GM21447 (cell line): Measurements from ENCODE around the gene LANCL3.
"Not testable (repeated sequence)": the region's sequence is repeated elsewhere in the genome, so short reads cannot be mapped to it uniquely, and the experiment has no call there.

Experiments
- ATAC-seq: cut with Tn5 transposase; IDR thresholded peaks from one replicate; pipeline ENCODE4 v1.9.1; 2021; ENCODE audit not compliant: unreplicated experiment

The LANCL3 gene

DNA sequence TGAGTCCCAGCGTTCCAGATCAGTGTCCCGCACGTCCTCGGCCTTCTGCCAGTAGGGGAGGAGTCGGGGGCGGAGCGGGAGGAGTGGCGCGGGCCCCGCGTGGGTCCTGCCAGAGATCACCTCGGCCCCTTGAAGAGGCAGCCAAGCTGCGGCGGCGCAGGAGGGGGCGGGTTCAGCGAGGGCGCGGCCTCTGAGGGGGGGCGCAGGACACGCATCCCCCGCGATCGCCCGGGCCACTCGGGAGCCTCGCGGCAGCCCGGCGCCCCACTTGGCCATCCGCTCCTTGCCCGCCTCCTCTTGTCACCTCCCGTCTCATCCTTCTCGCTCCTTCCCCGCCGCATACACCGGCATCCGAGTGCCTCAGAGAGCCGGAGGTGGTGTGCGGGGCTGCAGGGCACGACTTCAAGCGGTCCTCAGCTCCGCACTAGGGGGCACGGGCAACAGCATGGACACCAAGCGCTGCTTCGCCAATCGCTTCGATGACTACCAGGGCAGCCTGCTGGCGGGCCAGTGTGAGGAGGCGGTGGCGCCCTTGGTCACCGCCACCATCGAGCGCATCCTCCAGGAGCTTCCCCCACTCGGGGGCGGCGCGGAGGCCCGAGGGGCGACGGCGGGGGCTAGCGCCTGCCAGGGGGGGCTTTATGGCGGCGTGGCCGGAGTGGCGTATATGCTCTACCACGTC is at the start of gene LANCL3:
TSS of gene LANCL3 (plus strand) at position 236 of the 682 bp plus-strand sequence. CDS start at position 446, 210 bp downstream.
- not testable (repeated sequence) for ATAC-seq

DNA sequence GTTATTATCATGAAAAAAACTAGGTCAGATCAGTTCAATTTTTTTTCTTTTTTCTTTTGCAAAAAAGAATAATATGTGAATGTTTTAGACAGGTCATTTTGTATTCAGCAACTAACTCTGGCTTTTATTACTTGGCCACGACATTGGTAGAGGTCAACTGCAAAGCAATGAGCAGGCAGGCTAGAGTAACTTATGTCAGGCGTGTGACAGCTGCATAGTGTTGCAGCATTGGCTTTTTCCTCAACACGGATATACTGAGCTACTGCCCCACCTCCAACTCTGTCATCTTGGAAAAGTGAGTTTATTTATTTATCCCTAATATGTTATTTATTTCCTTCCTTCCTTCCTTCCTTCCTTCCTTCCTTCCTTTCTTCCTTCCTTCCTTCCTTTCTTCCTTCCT is 47.8 kb upstream of the LANCL3 start:
- not testable (repeated sequence) for ATAC-seq

DNA sequence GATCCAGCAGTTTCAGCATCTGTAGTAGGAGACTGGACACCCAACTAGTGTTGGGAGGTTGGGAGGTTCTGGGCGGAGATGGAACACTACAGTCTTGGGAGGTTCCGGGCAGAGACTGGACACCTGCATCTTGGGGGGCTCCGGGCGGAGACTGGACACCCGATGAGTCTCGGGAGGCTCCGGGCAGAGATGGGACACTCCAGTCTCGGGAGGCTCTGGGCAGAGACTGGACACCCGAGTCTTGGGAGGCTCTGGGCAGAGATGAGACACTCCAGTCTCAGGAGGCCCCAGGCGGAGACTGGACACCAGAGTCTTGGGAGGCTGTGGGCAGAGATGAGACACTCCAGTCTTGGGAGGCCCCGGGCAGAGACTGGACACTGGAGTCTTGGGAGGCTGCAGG is 29.5 kb upstream of the LANCL3 start:
- no peak for ATAC-seq

DNA sequence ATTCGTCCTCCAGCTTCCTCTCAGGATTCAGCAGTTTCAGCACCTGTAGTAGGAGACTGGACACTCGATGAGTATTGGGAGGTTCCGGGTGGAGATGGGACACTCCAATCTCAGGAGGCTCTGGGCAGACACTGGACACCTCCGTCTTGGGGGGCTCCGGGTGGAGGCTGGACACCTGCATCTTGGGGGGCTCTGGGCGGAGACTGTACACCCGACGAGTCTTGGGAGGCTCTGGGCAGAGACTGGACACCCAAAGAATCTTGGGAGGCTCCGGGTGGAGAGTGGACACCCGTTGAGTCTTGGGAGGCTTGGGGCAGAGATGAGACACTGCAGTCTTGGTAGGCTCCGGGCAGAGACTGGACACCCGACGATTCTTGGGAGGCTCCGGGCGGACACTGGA is 28.7 kb upstream of the LANCL3 start:
- ATAC-seq = no peak

DNA sequence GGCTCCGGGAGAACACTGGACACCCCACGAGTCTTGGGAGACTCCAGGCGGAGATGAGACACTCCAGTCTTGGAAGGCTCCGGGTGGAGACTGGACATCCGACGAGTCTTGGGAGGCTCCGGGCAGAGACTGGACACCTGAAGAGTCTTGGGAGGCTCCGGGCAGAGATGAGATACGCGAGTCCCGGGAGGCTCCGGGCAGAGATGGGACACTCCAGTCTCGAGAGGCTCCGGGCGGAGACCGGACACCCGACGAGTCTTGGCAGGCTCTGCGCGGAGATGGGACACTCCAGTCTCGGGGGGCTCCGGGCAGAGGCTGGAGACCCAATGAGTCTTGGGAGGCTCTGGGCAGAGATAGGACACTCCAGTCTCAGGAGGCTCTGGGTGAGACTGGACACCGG is 28.1 kb upstream of the LANCL3 start:
- ATAC-seq = no peak

DNA sequence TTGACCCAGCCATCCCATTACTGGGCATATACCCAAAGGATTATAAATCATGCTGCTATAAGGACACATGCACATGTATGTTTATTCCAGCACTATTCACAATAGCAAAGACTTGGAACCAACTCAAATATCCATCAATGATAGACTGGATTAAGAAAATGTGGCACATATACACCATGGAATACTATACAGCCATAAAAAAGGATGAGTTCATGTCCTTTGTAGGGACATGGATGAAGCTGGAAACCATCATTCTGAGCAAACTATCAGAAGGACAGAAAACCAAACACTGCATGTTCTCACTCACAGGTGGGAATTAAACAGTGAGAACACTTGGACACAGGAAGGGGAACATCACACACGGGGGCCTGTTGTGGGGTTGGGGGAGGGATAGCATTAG is 26.9 kb upstream of the LANCL3 start:
- not testable (repeated sequence) for ATAC-seq

DNA sequence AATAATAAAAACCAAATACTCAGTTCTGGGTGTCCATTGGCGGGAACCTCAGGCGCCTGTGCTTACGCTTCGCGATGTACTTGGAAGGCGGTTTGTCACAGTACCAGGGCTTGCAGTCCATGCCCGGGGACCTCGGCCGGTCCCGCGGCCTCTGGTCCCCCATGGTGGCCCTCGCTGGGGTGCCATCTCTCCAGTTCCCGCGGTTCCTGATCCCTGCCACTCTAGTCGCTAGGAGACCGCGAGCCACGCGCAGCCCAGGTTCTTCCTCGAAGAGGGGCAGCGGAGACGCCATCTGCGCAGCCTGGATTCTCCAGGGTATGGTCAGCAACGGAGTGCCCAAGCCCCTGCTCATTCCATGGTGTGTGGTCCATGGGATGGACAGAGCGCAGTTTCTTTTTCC is 26.4 kb upstream of the LANCL3 start:
- no peak for ATAC-seq

DNA sequence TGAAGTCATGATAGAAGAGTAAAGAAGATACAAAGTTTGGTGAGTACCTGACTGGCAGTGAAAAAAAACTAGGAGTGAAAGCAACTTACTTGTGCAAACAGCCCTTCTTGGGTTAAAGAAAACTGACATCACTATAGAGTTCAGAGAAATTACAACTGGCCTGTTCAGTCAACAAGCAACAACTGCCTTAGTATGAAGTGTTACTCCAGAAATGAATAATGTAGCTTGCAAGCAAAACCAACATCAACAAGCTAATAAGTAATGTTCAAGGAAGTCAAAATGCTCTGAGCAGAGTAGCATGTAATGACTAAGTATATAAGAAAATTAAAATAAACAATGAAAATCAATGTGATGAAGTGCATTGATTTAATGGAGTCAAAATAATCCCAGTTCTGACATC is 21.8 kb upstream of the LANCL3 start:
- not testable (repeated sequence) for ATAC-seq

DNA sequence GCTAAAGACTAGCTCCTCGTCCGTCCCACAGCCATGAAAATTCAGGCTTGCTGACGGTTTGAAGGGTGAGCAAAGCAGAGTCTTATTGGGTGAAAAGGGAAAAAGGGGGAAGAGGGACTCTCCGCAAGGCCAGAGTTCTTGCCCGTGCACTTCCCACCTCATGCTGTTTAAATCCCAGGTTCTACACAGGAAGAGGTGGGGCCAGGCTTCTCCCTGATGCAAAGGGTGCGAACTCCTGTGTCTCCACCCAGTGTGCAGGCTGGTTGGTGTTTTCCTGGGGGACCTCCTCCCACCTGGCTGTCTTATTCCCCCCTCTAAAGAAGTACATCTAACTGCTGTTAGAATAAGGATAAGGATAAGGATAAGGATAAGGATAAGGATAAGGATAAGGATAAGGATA is 18.0 kb upstream of the LANCL3 start:
- no peak for ATAC-seq

DNA sequence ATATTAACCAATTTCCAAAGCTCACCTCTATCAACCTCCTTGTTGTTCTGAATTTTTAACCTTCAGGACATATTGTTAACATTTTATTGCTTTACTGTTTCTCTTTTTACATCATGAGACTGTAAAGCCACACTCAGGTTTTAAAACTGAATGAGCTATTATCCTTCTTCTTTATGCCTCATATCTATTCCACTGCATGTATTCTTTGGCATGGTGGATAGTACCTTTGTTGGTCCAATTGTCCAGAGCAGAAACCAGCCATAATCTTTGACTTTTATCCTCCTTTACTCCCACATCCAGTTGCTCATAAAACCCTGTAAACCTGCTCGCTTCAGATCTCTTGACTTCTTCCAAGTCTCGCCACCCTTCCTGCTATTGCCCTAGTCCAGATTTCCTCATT is 6.2 kb upstream of the LANCL3 start:
- not testable (repeated sequence) for ATAC-seq

DNA sequence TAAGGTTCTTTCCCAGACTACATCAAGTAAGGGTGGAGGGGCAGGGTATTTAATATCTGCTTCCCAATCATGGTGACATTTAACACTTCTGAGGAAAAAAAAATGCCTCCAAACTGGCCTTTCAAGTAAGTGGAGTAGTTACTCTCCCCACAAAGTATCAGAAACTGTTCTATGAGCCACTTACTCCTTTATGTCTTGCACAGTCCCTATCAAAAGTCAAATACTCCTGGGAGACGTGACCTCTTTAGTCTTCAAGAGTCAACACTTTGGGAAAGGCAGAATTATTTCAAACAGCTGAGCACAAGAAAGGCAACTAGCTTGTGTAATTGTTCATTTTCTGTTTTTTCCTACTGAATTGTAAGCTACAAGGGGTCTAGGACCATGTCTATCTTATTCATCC is 1.1 kb upstream of the LANCL3 start:
- ATAC-seq = not testable (repeated sequence)

DNA sequence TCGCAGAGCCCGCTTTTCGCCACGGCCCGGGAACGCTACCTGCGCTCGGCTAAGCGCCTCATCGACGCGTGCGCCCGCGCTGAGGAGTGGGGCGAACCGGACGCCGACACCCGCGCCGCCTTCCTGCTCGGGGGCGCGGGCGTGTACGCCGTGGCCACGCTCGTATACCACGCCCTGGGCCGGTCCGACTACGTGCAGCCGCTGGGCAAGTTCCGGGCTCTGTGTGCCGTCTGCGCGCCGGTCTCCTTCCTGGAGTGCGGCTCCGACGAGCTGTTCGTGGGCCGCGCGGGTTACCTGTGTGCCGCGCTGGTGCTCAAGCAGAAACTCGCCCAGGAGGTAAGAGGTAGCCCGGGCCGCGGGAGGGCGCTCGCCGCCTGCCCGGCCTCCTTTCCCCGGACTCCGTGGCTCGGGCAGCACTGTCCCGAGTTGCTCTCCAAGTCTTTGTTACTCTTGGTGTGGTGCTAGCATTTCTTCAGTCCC is 687 bp downstream of the LANCL3 start:
- not testable (repeated sequence) for ATAC-seq

DNA sequence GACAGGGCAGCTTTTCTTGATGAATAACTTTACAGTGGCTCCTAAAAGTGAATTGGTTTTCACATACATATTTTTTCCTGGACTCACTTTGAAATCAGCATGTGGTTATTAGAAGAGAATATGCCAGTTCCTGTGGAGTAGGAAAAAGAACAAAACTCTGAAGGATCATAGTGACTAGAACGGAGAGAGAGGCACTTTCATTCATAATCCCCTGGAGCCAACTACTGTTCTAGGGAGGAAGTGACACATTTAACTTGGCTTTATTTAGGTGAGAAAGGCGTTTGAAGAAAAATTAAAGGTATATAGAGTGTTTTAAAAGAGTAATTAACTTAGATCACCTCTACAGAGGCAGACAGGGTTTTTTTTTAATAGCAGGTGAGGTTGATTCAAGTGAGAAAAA is 1.7 kb downstream of the LANCL3 start:
- not testable (repeated sequence) for ATAC-seq

DNA sequence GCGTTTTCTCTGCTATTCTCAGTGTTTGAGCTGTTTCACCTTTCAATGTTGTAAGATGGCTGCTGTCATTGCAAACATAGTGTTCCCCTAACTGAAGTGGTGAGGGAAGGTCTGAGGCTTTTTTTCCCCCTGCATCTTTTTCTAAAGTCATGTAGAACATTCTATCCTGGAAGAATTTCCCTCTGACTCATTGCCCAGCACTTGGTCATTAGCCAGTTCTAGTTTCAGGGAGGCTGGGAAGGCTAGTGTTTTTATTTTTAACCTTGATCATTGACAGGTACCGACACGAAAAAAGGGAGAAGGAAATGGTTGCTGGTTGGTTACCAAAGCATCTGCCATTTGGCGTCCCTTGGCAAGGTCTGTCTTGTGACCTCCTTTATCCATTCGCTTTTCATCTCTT is 6.6 kb downstream of the LANCL3 start:
- ATAC-seq = no peak

DNA sequence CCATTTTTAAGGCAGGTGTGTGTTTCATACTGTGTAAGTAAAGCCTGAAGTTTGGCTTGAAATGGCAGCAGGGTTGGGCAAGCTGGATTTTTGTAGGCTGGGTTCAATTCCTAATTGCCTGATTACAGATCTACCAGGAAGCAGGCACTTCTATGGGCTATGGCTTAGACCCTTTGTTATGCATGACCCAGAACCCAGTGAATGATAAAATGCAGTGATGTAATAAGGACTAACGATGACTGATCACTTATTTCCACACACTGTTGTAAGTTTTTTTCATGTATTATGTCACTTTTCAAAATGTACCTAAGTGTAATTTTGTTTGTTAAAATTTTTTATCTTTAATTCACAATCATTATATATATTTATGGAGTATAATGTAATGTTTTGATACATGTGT is 8.6 kb downstream of the LANCL3 start:
- ATAC-seq = no peak

DNA sequence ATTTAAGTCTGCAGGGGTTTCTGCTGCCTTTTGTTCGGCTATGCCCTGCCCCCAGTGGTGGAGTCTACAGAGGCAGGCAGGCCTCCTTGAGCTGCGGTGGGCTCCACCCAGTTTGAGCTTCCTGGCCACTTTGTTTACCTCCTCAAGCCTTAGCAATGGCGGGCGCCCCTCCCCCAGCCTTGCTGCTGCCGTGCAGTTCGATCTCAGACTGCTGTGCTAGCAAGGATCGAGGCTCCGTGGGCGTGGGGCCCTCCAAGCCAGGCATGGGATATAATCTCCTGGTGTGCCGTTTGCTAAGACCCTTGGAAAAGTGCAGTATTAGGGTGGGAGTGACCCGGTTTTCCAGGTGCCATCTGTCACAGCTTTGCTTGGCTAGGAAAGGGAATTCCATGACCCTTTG is 15.9 kb downstream of the LANCL3 start:
- ATAC-seq = not testable (repeated sequence)

DNA sequence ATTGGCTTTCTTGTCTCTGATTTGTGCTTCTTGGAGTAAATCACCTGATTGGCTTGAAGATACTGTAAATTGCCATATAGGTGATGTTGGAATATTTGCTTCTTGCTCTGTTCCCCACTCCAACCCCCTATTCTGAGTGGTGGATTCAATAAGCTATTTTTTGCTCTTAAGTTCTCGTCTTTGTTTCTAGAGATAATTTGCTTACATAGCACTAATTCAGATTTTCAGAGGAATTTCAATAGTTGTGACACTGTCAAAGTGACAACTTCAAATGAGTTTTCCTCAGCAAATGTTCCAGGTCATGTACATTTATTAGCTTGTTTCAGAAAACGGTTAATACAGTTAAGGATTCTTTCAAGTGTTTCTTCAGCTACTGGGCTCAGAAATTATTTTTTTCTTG is 18.6 kb downstream of the LANCL3 start:
- ATAC-seq = no peak

DNA sequence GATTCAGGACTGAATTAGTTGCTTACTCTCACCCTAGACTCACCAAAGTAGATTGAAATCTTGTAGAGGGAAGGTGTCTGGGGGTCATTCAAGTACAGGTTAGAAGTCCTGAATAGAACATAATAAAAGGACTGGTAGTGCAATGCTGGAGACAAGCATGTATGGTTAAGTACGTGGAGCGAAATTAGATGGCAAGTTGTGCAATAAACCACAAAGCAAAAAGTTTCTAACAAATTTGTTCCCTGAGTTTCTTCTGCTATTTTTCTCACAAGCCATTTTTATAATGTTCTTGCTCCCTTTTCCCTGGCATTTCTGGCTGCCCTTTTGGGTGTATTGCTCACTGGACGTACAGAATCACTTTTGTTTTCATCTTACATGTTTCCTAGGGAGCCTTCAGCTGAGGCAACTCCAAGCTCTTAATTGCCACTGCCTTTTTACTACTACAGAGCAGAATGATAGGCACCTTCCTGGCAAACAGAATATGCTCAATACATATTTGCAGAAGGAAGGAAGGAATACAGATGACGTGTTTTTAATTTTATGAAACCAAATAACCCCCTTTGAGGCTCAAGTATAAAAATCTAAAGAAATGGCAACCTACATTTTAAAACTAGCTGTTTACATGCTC is 23.4 kb downstream of the LANCL3 start:
- ATAC-seq = no peak

DNA sequence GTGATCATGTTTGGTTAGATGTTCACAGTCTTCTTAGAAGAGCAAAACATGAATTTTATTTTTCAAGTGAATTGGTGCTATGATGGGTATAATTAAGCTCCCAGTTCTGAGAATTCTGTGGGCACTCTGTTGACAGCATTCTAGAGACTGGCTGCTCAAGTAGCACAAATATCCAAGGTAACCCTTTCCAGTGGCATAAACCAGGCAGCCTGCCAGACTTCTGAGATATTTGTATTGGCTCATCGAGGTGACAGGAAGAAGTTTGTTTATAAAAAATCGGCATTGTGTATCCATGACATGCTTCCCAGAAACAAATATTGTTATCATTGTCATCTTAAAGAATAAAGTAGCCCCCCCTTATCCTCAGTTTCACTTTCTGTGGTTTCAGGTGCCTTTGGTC is 28.3 kb downstream of the LANCL3 start:
- no peak for ATAC-seq

DNA sequence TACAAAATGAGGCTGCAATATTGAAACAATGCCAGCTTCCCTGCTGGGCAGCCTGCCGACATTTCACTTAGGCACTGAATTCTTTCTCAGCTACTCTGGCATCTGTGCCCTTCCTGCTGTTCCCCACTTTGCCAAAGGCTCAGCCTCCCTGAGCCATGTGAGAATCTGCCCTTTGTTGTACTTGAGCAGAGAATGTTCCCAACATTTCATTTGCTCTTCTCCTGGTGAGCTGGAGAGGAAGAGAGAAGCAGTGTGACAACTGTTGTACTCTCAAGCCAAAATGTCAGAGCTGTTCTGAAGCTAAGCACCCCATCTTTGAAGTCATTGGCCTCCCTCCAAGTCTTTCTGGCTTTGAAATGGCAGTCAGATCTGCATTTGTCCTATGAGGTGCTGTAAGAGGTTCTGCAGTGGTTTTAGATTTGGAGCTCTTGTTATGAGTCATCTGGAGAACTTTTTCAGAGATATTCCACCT is 32.5 kb downstream of the LANCL3 start:
- ATAC-seq = no peak

DNA sequence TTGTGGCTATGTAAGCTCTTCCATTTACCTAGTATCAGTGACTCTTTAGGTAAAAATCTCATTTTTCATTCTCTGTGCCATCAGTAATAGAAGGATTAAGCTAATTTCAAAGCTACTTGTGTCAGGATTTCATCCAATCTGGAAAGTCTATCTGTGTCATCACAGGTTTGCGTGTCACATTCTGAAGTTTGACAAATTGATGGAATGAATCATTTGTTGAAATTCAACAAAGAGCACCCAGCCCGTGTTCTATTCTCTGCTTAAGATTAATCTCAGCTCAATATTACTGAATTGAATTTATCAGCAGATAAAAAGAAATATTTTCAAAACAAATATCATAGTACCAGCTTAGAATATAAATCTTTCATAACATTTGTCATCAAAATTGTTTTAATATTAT is 35.8 kb downstream of the LANCL3 start:
- ATAC-seq = no peak

DNA sequence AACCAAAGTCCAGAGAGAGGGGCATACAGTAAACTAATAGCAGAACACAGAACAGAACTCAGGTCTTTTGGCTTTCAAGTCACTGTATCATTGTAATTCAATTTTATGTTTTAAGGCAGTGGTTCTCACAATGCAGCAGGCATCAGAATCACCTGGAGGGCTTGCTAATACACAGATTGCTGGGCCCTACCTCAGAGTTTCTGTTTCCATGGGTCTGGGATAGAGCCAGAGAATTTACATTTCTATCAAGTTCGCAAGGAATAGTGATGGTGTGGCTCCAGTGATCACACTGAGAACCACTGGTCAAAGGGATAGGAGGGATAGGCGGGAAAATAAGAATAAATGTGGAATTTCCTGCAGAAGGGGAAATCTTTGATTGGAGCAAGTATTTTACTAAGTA is 36.7 kb downstream of the LANCL3 start:
- ATAC-seq = no peak

DNA sequence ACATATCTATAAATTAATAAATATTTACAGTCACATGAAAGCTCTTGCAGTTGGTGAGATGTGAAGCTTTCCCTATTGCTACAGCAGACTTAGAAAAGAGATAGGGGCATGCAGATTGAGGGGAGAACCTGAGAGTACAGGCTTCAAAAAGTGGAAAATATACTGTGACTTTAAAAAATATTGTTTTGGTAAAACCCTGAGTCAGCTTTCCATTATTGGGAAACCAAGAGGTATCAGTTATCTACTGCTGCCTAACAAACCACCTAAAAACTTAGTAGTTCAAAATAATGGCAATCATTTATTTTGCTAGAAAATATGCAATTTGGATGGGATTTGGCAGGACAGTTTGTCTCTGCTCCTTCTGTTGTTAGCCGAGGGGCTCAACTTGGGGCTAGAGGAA is 38.3 kb downstream of the LANCL3 start:
- ATAC-seq = no peak
